Measurements from ENCODE around the gene SLIT3.

GRCh38 chr5:168803541-168803940 lies 497.4 kb downstream of the SLIT3 start:
- no peak for TF ChIP-seq CTCF (IDR thresholded peaks at IDR 0.05)
- TF ChIP-seq POLR2A (IDR thresholded peaks at IDR 0.05) = no peak

Data from right lobe of liver (tissue), 4 donors.